HCT116 (cell line): Measurements from ENCODE around the gene BICDL2. TPM values are rescaled to one million over a fixed set of nuclear protein-coding genes. Genes with fewer than 3 reads are reported as not detected.

ENCODE experiments used
- ATAC-seq: fragments of 200-7000 bp; cut with Tn5 transposase; 2 replicates; pipeline ENCODE4 v1.9.1; 2020; ENCODE audit warnings: mild to moderate bottlenecking, moderate library complexity
- BruUV-seq: library from RNA; stranded (reverse); fragments of 400-500 nt; replicated peaks from 2 replicates; lab custom pipeline; 2021; lab: Mats Ljungman, UMichigan
- CTCF ChIA-PET: fragments of 300-600 bp; sonication (Branson Sonifier 250); formaldehyde crosslinking; loops from one replicate; lab custom pipeline; 2021; ENCODE audit warnings: antibody characterized with exemption; lab: Charles Lee
- POLR2A ChIA-PET: fragments of 300-600, 350-600 bp; sonication (Branson Sonifier 250); formaldehyde crosslinking; loops from one replicate; lab custom pipeline; 2021; ENCODE audit warnings: antibody characterized with exemption; lab: Charles Lee
- RAD21 ChIA-PET, 2 experiments: fragments of 300-600 bp; sonication (Branson Sonifier 250); formaldehyde crosslinking; loops; one replicate each; lab custom pipeline; 2023; ENCODE audit warnings: low total read pairs in 2 of 2; ENCODE audit not compliant: uncharacterized antibody in 2 of 2, unreplicated experiment in 2 of 2, low non-redundant PET in 1 of 2; lab: Charles Lee
- DNase-seq: peaks from one replicate; pipeline ENCODE4 v3.0.0-alpha.2; 2010; ENCODE audit warnings: low read depth, low spot score
- H2AFZ ChIP-seq: fragments of 200-600 bp; shearing (Covaris generic), sonication (generic); 2 replicates; pipeline ENCODE4 v1.6.1; 2017; ENCODE audit warnings: low read depth, mixed run types, mixed read lengths, antibody characterized with exemption, low read length; ENCODE audit not compliant: poor library complexity, severe bottlenecking
- H3K27ac ChIP-seq: 2 replicates; pipeline ENCODE4 v1.5.1; 2012; ENCODE audit warnings: low read depth, low read length
- H3K27me3 ChIP-seq: fragments of 200-600 bp; sonication (generic); 2 replicates; pipeline ENCODE4 v1.6.1; 2016; ENCODE audit warnings: mixed run types, low read length, mixed read lengths; ENCODE audit not compliant: insufficient read depth
- H3K36me3 ChIP-seq, 2 experiments: fragments of 200-500 bp in 1 of 2; fragments of 200-600 bp in 1 of 2; sonication (Bioruptor generic) in 1 of 2; sonication (generic) in 1 of 2; 2 replicates each; pipeline versions ENCODE4 v1.5.1 to v1.6.1; 2014 to 2016; ENCODE audit warnings: low read length in 2 of 2, inconsistent platforms in 1 of 2, mixed read lengths in 1 of 2, mixed run types in 1 of 2; ENCODE audit not compliant: insufficient read depth in 2 of 2, control insufficient read depth in 1 of 2
- H3K4me1 ChIP-seq, 2 experiments: fragments of 200-600 bp in 1 of 2; sonication (generic) in 1 of 2; 2 replicates each; pipeline versions ENCODE4 v1.5.1 to v1.6.1; 2012 to 2017; ENCODE audit warnings: low read length in 2 of 2, inconsistent platforms in 1 of 2, mild to moderate bottlenecking in 1 of 2, mixed read lengths in 1 of 2, mixed run types in 1 of 2, moderate library complexity in 1 of 2; ENCODE audit not compliant: insufficient read depth in 2 of 2, control insufficient read depth in 1 of 2
- H3K4me2 ChIP-seq: fragments of 200-600 bp; sonication (generic); 2 replicates; pipeline ENCODE4 v1.6.1; 2017; ENCODE audit warnings: mixed run types, low read length, mixed read lengths
- H3K4me3 ChIP-seq, 2 experiments: fragments of 200-600 bp in 1 of 2; sonication (generic) in 1 of 2; replicated peaks in 1 of 2; 2 replicates each; pipeline ENCODE4 v1.5.1; 2011 to 2016; ENCODE audit warnings: low read length in 2 of 2, control low read depth in 1 of 2, low read depth in 1 of 2, mild to moderate bottlenecking in 1 of 2, mixed read lengths in 1 of 2, mixed run types in 1 of 2
- H3K79me2 ChIP-seq: fragments of 200-600 bp; sonication (generic); 2 replicates; pipeline ENCODE4 v1.6.1; 2017; ENCODE audit warnings: mild to moderate bottlenecking, mixed run types, low read length, moderate library complexity, mixed read lengths; ENCODE audit not compliant: insufficient read depth
- H3K9ac ChIP-seq: fragments of 200-600 bp; sonication (generic); 2 replicates; pipeline ENCODE4 v1.6.1; 2016; ENCODE audit warnings: low read length, mixed read lengths
- H3K9me2 ChIP-seq: fragments of 200-600 bp; sonication (generic), shearing (Covaris generic); 2 replicates; pipeline ENCODE4 v1.6.1; 2017; ENCODE audit warnings: mixed run types, mild to moderate bottlenecking, moderate library complexity; ENCODE audit not compliant: insufficient read depth
- H3K9me3 ChIP-seq, 2 experiments: fragments of 200-500 bp in 1 of 2; fragments of 200-600 bp in 1 of 2; sonication (Bioruptor generic) in 1 of 2; sonication (generic) in 1 of 2; 2 replicates each; pipeline ENCODE4 v1.6.1; 2014 to 2017; ENCODE audit warnings: low read length in 2 of 2, mixed read lengths in 2 of 2, inconsistent platforms in 1 of 2, low read depth in 1 of 2, mild to moderate bottlenecking in 1 of 2, mixed run types in 1 of 2, moderate library complexity in 1 of 2; ENCODE audit not compliant: control insufficient read depth in 1 of 2, insufficient read depth in 1 of 2
- H4K20me1 ChIP-seq: fragments of 200-600 bp; sonication (generic), shearing (Covaris generic); 2 replicates; pipeline ENCODE4 v1.6.1; 2017; ENCODE audit warnings: mixed run types, mild to moderate bottlenecking, moderate library complexity; ENCODE audit not compliant: insufficient read depth
- CEBPB ChIP-seq: IDR thresholded peaks from 2 replicates; pipeline ENCODE4 v1.6.1; 2012; ENCODE audit warnings: low read depth
- EGR1 ChIP-seq: IDR thresholded peaks from 2 replicates; pipeline ENCODE4 v1.6.1; 2012; ENCODE audit warnings: low read depth
- ELF1 ChIP-seq: IDR thresholded peaks from 2 replicates; pipeline ENCODE4 v1.6.1; 2012; ENCODE audit warnings: low read depth, borderline replicate concordance
- EZH2 ChIP-seq: fragments of 200-600 bp; sonication (generic); IDR thresholded peaks from 2 replicates; pipeline ENCODE4 v1.6.1; 2017; ENCODE audit warnings: antibody characterized with exemption, mixed run types
- EZH2phosphoT487 ChIP-seq: fragments of 200-600 bp; IDR thresholded peaks from 2 replicates; pipeline ENCODE4 v1.6.1; 2018; ENCODE audit warnings: antibody characterized with exemption, borderline replicate concordance
- FOSL1 ChIP-seq: IDR thresholded peaks from 2 replicates; pipeline ENCODE4 v1.6.1; 2012; ENCODE audit warnings: low read depth
- JUND ChIP-seq: IDR thresholded peaks from 2 replicates; pipeline ENCODE4 v1.6.1; 2012
- POLR2A ChIP-seq: IDR thresholded peaks from 2 replicates; pipeline ENCODE4 v1.7.0; 2011; ENCODE audit warnings: borderline replicate concordance; ENCODE audit not compliant: insufficient read depth, insufficient read length; ENCODE audit errors: extremely low read depth
- POLR2AphosphoS5 ChIP-seq: IDR thresholded peaks from 2 replicates; pipeline ENCODE4 v1.6.1; 2011; ENCODE audit warnings: mild to moderate bottlenecking, low read depth, low read length, moderate library complexity
- SIN3A ChIP-seq: IDR thresholded peaks from 2 replicates; pipeline ENCODE4 v1.6.1; 2012; ENCODE audit warnings: low read depth
- SP1 ChIP-seq: IDR thresholded peaks from 2 replicates; pipeline ENCODE4 v1.6.1; 2012; ENCODE audit warnings: low read depth
- SRF ChIP-seq: IDR thresholded peaks from 2 replicates; pipeline ENCODE4 v1.6.1; 2012; ENCODE audit warnings: low read depth
- TCF7L2 ChIP-seq: IDR thresholded peaks from 2 replicates; pipeline ENCODE4 v1.7.0; 2011; ENCODE audit warnings: borderline replicate concordance, inconsistent platforms; ENCODE audit not compliant: insufficient read depth, insufficient read length; ENCODE audit errors: extremely low read depth
- YY1 ChIP-seq: IDR thresholded peaks from 2 replicates; pipeline ENCODE4 v1.6.1; 2011; ENCODE audit warnings: low read length, low read depth, moderate library complexity, mild to moderate bottlenecking; ENCODE audit not compliant: insufficient replicate concordance; ENCODE audit errors: extremely low read depth
- ZFX ChIP-seq: fragments of 450-650 bp; IDR thresholded peaks from 2 replicates; pipeline ENCODE4 v1.6.1; 2017
- ZNF274 ChIP-seq: fragments of 200-500 bp; sonication (Bioruptor generic); IDR thresholded peaks from 2 replicates; pipeline ENCODE4 v1.6.1; 2014; ENCODE audit warnings: mild to moderate bottlenecking, low read depth, low read length, inconsistent platforms
- intact Hi-C: fragments of 100-400 bp; cut with micrococcal nuclease; formaldehyde crosslinking; loops from 2 replicates; pipeline ENCODE4 v1.10.0; 2022
- total RNA-seq: library from RNA; stranded (reverse); gene quantifications from one replicate; pipeline ENCODE4 v1.2.1, GENCODE V29; 2021; ENCODE audit not compliant: unreplicated experiment
- TF ChIP-seq, protein P1 (sequence below), 3 experiments: fragments of 200-600 bp in 1 of 3; sonication (generic) in 1 of 3; IDR thresholded peaks in 2 of 3; conservative IDR thresholded peaks in 1 of 3; 2 replicates each; pipeline ENCODE4 v1.5.1; 2012 to 2017; ENCODE audit warnings: low read depth in 2 of 3, low read length in 2 of 3, antibody characterized with exemption in 1 of 3, borderline replicate concordance in 1 of 3, control low read depth in 1 of 3, mild to moderate bottlenecking in 1 of 3, mixed read lengths in 1 of 3, mixed run types in 1 of 3, moderate library complexity in 1 of 3; ENCODE audit not compliant: insufficient read depth in 1 of 3
- TF ChIP-seq, protein P2 (sequence below): IDR thresholded peaks from 2 replicates; pipeline ENCODE4 v1.6.1; 2012
- TF ChIP-seq, protein P3 (sequence below): IDR thresholded peaks from 2 replicates; pipeline ENCODE4 v1.6.1; 2012; ENCODE audit warnings: low read depth
- TF ChIP-seq, protein P4 (sequence below): IDR thresholded peaks from 2 replicates; pipeline ENCODE4 v1.6.1; 2012

Gene BICDL2
- total RNA-seq, 1 experiment from 2014 or later: 21.3 TPM

DNA sequence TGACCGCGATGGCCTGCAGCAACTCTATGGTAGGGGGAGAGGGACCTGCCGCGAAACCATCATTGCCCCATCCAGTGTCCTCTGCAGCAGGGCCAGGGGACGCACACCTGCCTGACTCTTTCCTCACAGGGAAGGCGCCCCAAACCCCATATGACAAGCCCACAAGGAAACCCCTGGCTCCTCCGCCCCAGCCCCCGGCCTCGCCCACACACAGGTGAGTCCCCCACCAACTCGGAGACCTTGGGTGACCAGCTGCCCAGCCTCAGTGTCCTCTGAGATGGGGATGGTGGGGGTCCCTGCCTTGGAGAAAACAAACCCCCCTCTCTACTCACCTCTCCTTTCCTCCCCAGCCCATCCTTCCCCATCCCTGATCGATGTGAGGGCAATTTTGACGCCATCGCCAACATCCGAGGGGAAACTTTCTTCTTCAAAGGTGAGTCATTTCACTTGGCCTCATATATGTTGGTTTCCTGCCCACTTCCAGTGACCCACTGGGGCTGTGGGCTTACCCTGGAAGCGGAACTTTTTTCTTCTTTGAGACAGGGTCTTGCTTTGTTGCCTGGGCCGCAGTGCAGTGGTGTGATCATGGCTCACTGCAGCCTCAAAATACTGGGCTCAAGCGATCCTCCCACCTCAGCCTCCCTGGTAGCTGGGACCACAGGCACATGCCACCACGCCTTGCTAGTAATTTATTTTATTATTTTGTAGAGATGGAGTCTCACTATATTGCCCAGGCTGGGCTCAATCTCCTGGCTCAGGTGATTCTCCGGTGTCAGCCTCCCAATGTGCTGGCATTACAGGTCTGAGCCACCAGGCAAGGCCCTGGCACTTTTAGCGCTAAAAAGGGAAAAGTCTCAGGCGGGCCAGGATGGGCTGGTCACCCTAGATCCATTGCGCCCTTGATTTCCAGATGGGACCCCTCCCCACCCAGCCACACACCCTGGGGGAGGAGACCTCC is 20.7 kb upstream of the BICDL2 start:
- no peaks in the 10 kb centered on the region for H3K27me3 ChIP-seq
- H3K27ac ChIP-seq: no peak overlapping the region
- H3K9me3 ChIP-seq: no peaks in the 10 kb centered on the region
- no peak overlapping the region for H2AFZ ChIP-seq
- TSS peak; percentile 62 for BruUV-seq
- H3K9ac ChIP-seq: no peak overlapping the region
- no peaks in the 10 kb centered on the region for H3K36me3 ChIP-seq
- RAD21 ChIA-PET: no interaction called here
- ATAC-seq: no peak
- no peak for DNase-seq
- CTCF ChIA-PET: interaction anchor here (1.8 to 2.5 kb wide), 4 partner anchors 26 to 75 kb away, joined by 9 to 16 read pairs (median 10); no protein-coding TSS in a partner anchor
- no peaks in the 10 kb centered on the region for H3K79me2 ChIP-seq
- H4K20me1 ChIP-seq: no peaks in the 10 kb centered on the region
- H3K4me3 ChIP-seq: peak overlapping the region in 1 of 2 experiments; percentile 87; a peak in 2 of 4 replicates
- H3K4me2 ChIP-seq: peak overlapping the region; percentile 95
- intact Hi-C loops: loop anchor here (2.0 to 10.0 kb wide), 2 partner anchors 71 to 117 kb away; no protein-coding TSS in a partner anchor
- no peaks in the 10 kb centered on the region for H3K9me2 ChIP-seq
- no peak for TF ChIP-seq JUND
- no peak for TF ChIP-seq TCF7L2
- TF ChIP-seq ZFX: no peak
- TF ChIP-seq EZH2: no peak
- TF ChIP-seq, protein P1, sequence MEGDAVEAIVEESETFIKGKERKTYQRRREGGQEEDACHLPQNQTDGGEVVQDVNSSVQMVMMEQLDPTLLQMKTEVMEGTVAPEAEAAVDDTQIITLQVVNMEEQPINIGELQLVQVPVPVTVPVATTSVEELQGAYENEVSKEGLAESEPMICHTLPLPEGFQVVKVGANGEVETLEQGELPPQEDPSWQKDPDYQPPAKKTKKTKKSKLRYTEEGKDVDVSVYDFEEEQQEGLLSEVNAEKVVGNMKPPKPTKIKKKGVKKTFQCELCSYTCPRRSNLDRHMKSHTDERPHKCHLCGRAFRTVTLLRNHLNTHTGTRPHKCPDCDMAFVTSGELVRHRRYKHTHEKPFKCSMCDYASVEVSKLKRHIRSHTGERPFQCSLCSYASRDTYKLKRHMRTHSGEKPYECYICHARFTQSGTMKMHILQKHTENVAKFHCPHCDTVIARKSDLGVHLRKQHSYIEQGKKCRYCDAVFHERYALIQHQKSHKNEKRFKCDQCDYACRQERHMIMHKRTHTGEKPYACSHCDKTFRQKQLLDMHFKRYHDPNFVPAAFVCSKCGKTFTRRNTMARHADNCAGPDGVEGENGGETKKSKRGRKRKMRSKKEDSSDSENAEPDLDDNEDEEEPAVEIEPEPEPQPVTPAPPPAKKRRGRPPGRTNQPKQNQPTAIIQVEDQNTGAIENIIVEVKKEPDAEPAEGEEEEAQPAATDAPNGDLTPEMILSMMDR (IDR thresholded peaks at IDR 0.05 in 2 of 3, conservative IDR thresholded peaks at IDR 0.05 in 1 of 3; ENCODE audit: borderline replicate concordance in 1 of 3, insufficient read depth in 1 of 3, low read depth in 2 of 3, low read length in 2 of 3): no peak
- no peak for TF ChIP-seq CEBPB
- TF ChIP-seq, protein P2, sequence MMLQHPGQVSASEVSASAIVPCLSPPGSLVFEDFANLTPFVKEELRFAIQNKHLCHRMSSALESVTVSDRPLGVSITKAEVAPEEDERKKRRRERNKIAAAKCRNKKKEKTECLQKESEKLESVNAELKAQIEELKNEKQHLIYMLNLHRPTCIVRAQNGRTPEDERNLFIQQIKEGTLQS: no peak
- TF ChIP-seq, protein P3, sequence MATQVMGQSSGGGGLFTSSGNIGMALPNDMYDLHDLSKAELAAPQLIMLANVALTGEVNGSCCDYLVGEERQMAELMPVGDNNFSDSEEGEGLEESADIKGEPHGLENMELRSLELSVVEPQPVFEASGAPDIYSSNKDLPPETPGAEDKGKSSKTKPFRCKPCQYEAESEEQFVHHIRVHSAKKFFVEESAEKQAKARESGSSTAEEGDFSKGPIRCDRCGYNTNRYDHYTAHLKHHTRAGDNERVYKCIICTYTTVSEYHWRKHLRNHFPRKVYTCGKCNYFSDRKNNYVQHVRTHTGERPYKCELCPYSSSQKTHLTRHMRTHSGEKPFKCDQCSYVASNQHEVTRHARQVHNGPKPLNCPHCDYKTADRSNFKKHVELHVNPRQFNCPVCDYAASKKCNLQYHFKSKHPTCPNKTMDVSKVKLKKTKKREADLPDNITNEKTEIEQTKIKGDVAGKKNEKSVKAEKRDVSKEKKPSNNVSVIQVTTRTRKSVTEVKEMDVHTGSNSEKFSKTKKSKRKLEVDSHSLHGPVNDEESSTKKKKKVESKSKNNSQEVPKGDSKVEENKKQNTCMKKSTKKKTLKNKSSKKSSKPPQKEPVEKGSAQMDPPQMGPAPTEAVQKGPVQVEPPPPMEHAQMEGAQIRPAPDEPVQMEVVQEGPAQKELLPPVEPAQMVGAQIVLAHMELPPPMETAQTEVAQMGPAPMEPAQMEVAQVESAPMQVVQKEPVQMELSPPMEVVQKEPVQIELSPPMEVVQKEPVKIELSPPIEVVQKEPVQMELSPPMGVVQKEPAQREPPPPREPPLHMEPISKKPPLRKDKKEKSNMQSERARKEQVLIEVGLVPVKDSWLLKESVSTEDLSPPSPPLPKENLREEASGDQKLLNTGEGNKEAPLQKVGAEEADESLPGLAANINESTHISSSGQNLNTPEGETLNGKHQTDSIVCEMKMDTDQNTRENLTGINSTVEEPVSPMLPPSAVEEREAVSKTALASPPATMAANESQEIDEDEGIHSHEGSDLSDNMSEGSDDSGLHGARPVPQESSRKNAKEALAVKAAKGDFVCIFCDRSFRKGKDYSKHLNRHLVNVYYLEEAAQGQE: no peak
- no peak for TF ChIP-seq ZNF274
- TF ChIP-seq YY1: no peak
- TF ChIP-seq POLR2A: no peak
- no peak for TF ChIP-seq SRF
- TF ChIP-seq ELF1: no peak
- TF ChIP-seq POLR2AphosphoS5: no peak
- no peak for TF ChIP-seq SP1
- TF ChIP-seq, protein P4, sequence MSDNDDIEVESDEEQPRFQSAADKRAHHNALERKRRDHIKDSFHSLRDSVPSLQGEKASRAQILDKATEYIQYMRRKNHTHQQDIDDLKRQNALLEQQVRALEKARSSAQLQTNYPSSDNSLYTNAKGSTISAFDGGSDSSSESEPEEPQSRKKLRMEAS: no peak
- no peak for TF ChIP-seq FOSL1
- no peak for TF ChIP-seq EGR1
- no peak for TF ChIP-seq EZH2phosphoT487
- TF ChIP-seq SIN3A: no peak
- POLR2A ChIA-PET: no interaction called here
- peaks cover 0 to 22% of the 10 kb centered on the region in 2 experiments; a peak in 3 of 4 replicates for H3K4me1 ChIP-seq
